Loucy (cell line): ENCODE results near the gene NES.

Experiments
- CTCF ChIP-seq: fragments of 200-600 bp; sonication (generic); conservative IDR thresholded peaks from 2 replicates; pipeline ENCODE4 v1.5.1; 2014; ENCODE audit warnings: mild to moderate bottlenecking, antibody characterized with exemption, low read length
- EZH2phosphoT487 ChIP-seq: fragments of 200-600 bp; IDR thresholded peaks from 2 replicates; pipeline ENCODE4 v1.6.1; 2018; ENCODE audit warnings: antibody characterized with exemption, mild to moderate bottlenecking, moderate library complexity, borderline replicate concordance

- TF ChIP-seq EZH2phosphoT487 (no peak), CTCF (no peak)
Observed at GRCh38 chr1:156707417-156708217, 30.4 kb upstream of the NES start.
